ENCODE results near the gene GPR152. TPM values are rescaled to one million over a fixed set of nuclear protein-coding genes. Genes with fewer than 3 reads are reported as not detected.
A peak's percentile ranks its signal among the peaks of the same experiment; 100 is the strongest.

Gene GPR152
- total RNA-seq, 6 donors from 2014 or later = not detected

GRCh38 chr11:67411785-67412152, 40.8 kb downstream of the GPR152 start:
- WGBS, 2 donors = 83% methylated on average over 3 to 7 of the region's 7 CpGs
- TF ChIP-seq CTCF (IDR thresholded peaks at IDR 0.05) = no peak
- TF ChIP-seq EP300 (IDR thresholded peaks at IDR 0.05) = no peak
- no peak for TF ChIP-seq POLR2A (IDR thresholded peaks at IDR 0.05)
- TF ChIP-seq POLR2AphosphoS5 (IDR thresholded peaks at IDR 0.05) = no peak
- no peak overlapping the region for H3K4me3 ChIP-seq
- no peaks in the 10 kb centered on the region for H3K36me3 ChIP-seq
- H3K27ac ChIP-seq = no peak overlapping the region
- DNase-seq (no peak), ATAC-seq (ENCODE audit: low FRiP score in 2 of 2) (no peak)
- H3K27me3 ChIP-seq = peaks cover 0 to 3% (median 0%) of the 10 kb centered on the region in 4 donors
- H3K4me1 ChIP-seq = peaks cover 22 to 42% (median 39%) of the 10 kb centered on the region in 4 donors
- H3K9me3 ChIP-seq = no peaks in the 10 kb centered on the region

GRCh38 chr11:67410984-67411784, 41.3 kb downstream of the GPR152 start:
- H3K27ac ChIP-seq = no peak overlapping the region
- H3K9me3 ChIP-seq = no peaks in the 10 kb centered on the region
- no peak overlapping the region for H3K4me3 ChIP-seq
- H3K27me3 ChIP-seq = peaks cover 0 to 3% (median 0%) of the 10 kb centered on the region in 4 donors
- ATAC-seq (ENCODE audit: low FRiP score in 2 of 2) = no peak
- TF ChIP-seq POLR2A (IDR thresholded peaks at IDR 0.05) = no peak
- no peak for TF ChIP-seq EP300 (IDR thresholded peaks at IDR 0.05)
- no peak for TF ChIP-seq POLR2AphosphoS5 (IDR thresholded peaks at IDR 0.05)
- TF ChIP-seq CTCF (IDR thresholded peaks at IDR 0.05) = no peak
- 83 to 85% methylated on average over 13 to 16 of the region's 17 CpGs for WGBS, 2 donors
- peaks cover 16 to 36% (median 33%) of the 10 kb centered on the region in 4 donors for H3K4me1 ChIP-seq
- DNase-seq = no peak
- no peaks in the 10 kb centered on the region for H3K36me3 ChIP-seq

GRCh38 chr11:67410369-67410831, 42.1 kb downstream of the GPR152 start:
- Histone ChIP-seq H3K4me3 (no peak overlapping the region), H3K27me3 (peaks cover 0 to 3% (median 0%) of the 10 kb centered on the region in 4 donors), H3K36me3 (no peaks in the 10 kb centered on the region), H3K27ac (peak overlapping the region in 1 of 4 donors; percentile 60), H3K4me1 (peaks cover 9 to 29% (median 26%) of the 10 kb centered on the region in 4 donors), H3K9me3 (no peaks in the 10 kb centered on the region)
- WGBS, 2 donors = 74% methylated on average over 13 of the region's 15 CpGs; no CpG with 5 or more reads in 1 of the 2 donors
- no peak for DNase-seq
- no peak for TF ChIP-seq EP300 (IDR thresholded peaks at IDR 0.05)
- TF ChIP-seq POLR2A (IDR thresholded peaks at IDR 0.05) = no peak
- TF ChIP-seq POLR2AphosphoS5 (IDR thresholded peaks at IDR 0.05) = no peak
- no peak for TF ChIP-seq CTCF (IDR thresholded peaks at IDR 0.05)
- no peak for ATAC-seq (ENCODE audit: low FRiP score in 2 of 2)

- ATAC-seq (ENCODE audit: low FRiP score in 2 of 2) = peak in 1 of 2 donors; percentile 32
Measured at GRCh38 chr11:67409781-67410368, 42.7 kb downstream of the GPR152 start.

DNA sequence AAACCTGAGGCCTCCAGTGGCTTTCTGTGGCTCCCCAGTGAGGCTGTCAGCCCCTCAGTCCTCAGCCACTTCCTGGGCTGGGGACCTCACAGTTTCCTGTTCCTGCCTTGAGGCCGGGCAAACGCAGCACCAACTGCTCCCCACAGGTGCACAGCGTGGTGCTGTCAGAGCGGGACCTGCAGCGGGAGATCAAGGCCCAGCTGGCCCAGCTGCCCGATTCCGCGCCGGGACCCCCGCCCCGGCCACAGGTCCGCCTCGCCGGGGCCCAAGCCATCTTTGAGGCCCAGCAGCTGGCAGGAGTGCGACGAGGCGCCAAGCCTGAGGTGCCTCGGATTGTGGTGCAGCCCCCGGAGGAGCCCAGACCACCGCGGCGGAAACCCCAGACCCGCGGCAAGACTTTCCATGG, 43.3 kb downstream of the GPR152 start:
- no peak for ATAC-seq (ENCODE audit: low FRiP score in 2 of 2)
- peaks cover 3 to 29% (median 19%) of the 10 kb centered on the region in 4 donors for H3K4me1 ChIP-seq
- H3K4me3 ChIP-seq = peak overlapping the region in 3 of 4 donors; percentile 4 to 26 (median 24)
- peak overlapping the region in 2 of 4 donors; percentile 57 to 60 for H3K27ac ChIP-seq
- peak in 1 of 2 donors; percentile 84 for DNase-seq
- no peaks in the 10 kb centered on the region for H3K36me3 ChIP-seq
- WGBS, 2 donors = 61% methylated on average over 18 of the region's 24 CpGs; no CpG with 5 or more reads in 1 of the 2 donors
- no peaks in the 10 kb centered on the region for H3K27me3 ChIP-seq
- TF ChIP-seq POLR2AphosphoS5 (IDR thresholded peaks at IDR 0.05) = peak in 1 of 2 donors; percentile 16
- no peak for TF ChIP-seq CTCF (IDR thresholded peaks at IDR 0.05)
- H3K9me3 ChIP-seq = no peaks in the 10 kb centered on the region

More at GRCh38 chr11:67409781-67410368, 42.7 kb downstream of the GPR152 start:
- no peak for TF ChIP-seq POLR2AphosphoS5 (IDR thresholded peaks at IDR 0.05)
- peak in 1 of 4 donors; percentile 13 for TF ChIP-seq POLR2A (IDR thresholded peaks at IDR 0.05)
- TF ChIP-seq EP300 (IDR thresholded peaks at IDR 0.05) = no peak
- Histone ChIP-seq H3K9me3 (no peaks in the 10 kb centered on the region), H3K27ac (peak overlapping the region in 2 of 4 donors; percentile 57 to 60), H3K4me3 (peak overlapping the region in 2 of 4 donors; percentile 24 to 26), H3K36me3 (no peaks in the 10 kb centered on the region), H3K27me3 (no peaks in the 10 kb centered on the region), H3K4me1 (peaks cover 4 to 26% (median 21%) of the 10 kb centered on the region in 4 donors)
- WGBS, 2 donors = 41% methylated on average over 12 of the region's 13 CpGs; no CpG with 5 or more reads in 1 of the 2 donors
- peak in 1 of 2 donors; percentile 70 for DNase-seq
